ENCODE data around the gene FITM1.

FITM1 gene

DNA sequence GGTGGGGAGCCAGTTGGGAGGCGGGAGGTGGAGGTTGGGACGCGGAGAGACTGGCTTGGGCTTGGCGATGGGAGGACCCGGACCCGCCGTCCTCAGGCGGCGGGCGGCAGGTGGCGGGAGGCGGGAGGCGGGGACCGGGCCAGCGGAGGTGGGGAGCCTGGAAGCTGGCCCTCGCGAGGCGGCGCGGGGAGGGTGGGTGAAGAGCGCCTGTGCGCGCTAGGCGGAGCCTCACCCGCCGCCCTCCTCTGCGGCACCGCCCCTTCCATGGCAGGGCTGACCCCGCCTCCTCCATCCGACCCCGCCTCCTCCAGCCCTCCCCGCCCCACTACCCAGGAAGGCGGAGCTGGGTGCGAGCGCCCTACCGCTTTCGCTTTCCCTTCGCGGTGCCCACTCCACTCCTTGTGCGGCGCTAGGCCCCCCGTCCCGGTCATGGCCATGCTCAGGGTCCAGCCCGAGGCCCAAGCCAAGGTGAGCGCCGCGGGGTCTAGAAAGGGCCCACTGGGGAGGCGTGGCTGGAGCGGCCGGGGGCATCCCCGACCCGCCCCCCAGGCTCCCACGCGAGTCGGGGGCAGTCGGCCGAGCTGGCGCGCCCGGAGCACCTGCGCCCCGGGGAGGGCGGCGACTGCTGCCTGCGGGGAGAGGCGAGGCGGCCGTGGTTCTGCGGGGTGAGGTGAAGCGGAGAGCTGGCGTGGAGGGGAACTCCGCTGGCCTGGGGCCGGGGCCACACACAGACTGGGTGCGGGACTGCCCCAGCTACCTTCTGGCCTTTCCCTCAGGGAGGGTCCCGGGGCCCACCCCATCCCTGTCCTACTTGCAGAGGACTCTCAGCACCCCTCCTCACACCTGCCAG, 5.6 kb downstream of the FITM1 start, which contains the start of gene PSME1:
PSME1 (plus strand) TSS at position 361 of the 850 bp plus-strand sequence; CDS start at position 430, 69 bp downstream.
- TF ChIP-seq, protein P1, sequence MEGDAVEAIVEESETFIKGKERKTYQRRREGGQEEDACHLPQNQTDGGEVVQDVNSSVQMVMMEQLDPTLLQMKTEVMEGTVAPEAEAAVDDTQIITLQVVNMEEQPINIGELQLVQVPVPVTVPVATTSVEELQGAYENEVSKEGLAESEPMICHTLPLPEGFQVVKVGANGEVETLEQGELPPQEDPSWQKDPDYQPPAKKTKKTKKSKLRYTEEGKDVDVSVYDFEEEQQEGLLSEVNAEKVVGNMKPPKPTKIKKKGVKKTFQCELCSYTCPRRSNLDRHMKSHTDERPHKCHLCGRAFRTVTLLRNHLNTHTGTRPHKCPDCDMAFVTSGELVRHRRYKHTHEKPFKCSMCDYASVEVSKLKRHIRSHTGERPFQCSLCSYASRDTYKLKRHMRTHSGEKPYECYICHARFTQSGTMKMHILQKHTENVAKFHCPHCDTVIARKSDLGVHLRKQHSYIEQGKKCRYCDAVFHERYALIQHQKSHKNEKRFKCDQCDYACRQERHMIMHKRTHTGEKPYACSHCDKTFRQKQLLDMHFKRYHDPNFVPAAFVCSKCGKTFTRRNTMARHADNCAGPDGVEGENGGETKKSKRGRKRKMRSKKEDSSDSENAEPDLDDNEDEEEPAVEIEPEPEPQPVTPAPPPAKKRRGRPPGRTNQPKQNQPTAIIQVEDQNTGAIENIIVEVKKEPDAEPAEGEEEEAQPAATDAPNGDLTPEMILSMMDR (conservative IDR thresholded peaks at IDR 0.05; ENCODE audit: low read depth, low read length): no peak
- peak; percentile 56 for DNase-seq (ENCODE audit: low read depth)
- peak within 1 kb of the TSS; percentile 75 for H3K4me3 ChIP-seq (ENCODE audit: low read length)

DNA sequence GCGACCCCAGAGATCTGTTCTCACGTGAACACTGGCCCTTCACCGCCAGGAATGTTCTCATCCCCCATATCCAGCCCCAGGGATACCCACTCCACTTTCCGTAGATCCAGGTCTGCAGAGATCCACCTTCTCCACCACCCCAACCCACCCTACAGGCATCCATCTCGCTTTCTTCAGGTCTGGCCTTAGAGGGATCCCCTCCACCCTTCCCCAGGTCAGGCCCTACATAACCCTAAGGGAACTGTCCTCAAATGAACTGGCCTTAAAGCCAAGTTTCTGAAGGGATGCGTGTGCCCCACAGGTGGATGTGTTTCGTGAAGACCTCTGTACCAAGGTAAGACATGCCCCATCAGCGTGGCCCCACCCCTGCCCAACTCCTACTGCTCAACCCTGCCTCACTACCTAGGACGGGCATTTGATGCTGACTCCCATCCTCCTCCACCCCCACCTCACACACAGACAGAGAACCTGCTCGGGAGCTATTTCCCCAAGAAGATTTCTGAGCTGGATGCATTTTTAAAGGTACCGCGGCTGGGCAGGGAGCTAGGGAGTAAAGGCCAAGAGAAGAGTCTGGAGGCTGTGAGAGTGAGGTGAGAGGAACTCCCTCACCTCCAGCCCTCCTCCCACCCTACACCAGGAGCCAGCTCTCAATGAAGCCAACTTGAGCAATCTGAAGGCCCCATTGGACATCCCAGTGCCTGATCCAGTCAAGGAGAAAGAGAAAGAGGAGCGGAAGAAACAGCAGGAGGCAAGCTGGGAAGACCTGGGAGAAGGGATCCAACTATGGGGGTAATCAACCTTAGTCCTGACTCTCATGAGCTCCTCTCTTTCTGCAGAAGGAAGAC, 6.4 kb downstream of the FITM1 start:
- TF ChIP-seq, protein P1 (conservative IDR thresholded peaks at IDR 0.05; ENCODE audit: low read depth, low read length): no peak
- DNase-seq (ENCODE audit: low read depth): no peak
- peak overlapping the region; percentile 75 for H3K4me3 ChIP-seq (ENCODE audit: low read length)

DNA sequence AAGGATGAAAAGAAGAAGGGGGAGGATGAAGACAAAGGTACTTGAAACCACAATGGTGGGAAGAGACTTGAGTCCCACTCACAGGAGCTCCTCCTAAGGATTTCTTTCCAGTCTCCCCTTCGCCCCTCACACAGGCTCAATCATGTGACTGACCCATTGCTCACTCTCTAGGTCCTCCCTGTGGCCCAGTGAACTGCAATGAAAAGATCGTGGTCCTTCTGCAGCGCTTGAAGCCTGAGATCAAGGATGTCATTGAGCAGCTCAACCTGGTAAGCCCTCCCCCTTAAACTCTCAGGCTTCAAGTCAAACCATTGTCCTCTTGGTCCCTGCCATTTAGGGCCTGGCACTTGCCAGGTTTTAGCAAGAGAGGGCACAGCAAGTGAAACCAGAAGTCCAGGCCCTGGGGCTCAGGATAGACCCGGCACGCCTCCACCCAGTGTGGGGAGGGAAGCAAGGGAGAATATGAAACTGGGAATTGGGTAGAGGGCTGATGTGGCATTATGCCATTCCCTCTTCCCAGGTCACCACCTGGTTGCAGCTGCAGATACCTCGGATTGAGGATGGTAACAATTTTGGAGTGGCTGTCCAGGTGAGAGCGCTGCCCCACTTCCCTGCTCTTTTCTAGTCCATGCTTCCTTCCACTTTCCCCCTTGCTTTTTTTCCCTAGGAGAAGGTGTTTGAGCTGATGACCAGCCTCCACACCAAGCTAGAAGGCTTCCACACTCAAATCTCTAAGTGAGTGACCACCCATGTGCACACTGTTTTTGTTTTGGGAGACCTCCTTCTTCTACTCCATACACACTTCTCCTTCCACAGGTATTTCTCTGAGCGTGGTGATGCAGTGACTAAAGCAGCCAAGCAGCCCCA, 7.3 kb downstream of the FITM1 start:
- TF ChIP-seq, protein P1 (conservative IDR thresholded peaks at IDR 0.05; ENCODE audit: low read depth, low read length): no peak
- no peak for DNase-seq (ENCODE audit: low read depth)
- H3K4me3 ChIP-seq (ENCODE audit: low read length): no peak overlapping the region

DNA sequence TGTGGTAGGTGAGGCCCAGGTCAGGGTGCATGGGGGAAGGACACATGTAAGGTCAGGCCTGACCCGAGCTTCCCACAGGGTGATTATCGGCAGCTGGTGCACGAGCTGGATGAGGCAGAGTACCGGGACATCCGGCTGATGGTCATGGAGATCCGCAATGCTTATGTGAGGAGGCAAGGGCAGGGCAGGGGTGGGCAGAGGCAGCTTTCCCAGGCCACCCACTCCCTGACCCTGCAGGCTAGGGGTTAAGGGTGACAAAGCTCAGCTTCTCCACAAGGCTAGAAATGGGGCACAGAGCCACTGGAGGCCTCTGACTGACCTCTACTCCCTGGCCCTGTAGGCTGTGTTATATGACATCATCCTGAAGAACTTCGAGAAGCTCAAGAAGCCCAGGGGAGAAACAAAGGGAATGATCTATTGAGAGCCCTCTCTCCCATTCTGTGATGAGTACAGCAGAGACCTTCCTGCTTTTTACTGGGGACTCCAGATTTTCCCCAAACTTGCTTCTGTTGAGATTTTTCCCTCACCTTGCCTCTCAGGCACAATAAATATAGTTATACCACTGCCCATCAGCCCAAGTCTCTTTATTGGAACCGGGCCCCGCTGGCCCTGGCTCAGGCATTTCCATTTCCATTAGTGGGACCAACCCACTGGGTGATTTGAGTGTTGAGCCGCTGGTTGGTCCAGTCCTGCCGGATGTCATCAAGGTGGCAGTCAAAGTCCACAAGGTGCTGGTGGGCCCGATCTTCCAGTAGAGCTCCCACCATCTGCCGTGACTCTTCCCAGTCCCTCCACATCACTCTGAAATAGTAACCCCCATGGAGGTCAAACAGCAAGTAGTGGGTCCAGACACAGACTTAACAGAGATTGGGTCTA, 8.2 kb downstream of the FITM1 start:
- no peak for DNase-seq (ENCODE audit: low read depth)
- H3K4me3 ChIP-seq (ENCODE audit: low read length): no peak overlapping the region
- TF ChIP-seq, protein P1 (conservative IDR thresholded peaks at IDR 0.05; ENCODE audit: low read depth, low read length): no peak

DNA sequence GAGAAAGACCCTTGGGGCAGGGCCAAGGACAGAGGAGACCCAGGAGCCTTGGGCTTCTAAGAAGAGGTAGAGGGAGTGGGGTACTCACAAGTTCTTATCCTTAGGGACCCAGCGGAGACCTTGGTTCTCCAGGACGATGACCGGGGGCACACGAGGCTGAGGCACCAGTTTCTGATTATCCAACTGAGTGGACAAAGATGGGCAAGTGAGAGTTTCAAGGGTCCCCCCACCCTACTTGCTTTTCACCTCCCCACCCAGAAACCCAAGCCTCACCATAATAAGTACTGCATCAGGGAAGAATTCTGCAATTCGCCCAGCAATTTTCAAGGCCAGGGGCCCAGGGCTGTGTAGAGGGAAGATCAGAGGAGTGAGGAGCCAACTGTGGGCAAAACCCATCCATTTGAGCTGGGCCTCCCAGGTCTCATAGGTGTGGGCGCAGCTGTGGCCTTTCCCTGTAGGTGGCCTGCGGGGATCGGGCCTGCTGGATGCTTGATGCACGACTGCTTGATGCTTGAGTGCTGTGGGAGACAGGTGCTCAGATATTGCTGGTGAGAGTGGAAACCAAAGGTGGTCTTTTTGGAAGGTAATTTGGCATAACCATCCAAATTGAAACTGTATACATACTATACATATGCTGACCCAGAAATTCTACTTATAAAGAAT, 8.9 kb downstream of the FITM1 start:
- no peak for DNase-seq (ENCODE audit: low read depth)
- peak overlapping the region; percentile 96 for H3K4me3 ChIP-seq (ENCODE audit: low read length)
- TF ChIP-seq, protein P1 (conservative IDR thresholded peaks at IDR 0.05; ENCODE audit: low read depth, low read length): no peak
